GM18502 (cell line): Measurements from ENCODE around the gene KRTAP10-1.
"Not testable (repeated sequence)": the region's sequence is repeated elsewhere in the genome, so short reads cannot be mapped to it uniquely, and the experiment has no call there.

Source experiments
- ATAC-seq: cut with Tn5 transposase; IDR thresholded peaks from one replicate; pipeline ENCODE4 v1.9.1; 2021; ENCODE audit warnings: mild to moderate bottlenecking; ENCODE audit not compliant: unreplicated experiment, poor library complexity

Gene KRTAP10-1

DNA sequence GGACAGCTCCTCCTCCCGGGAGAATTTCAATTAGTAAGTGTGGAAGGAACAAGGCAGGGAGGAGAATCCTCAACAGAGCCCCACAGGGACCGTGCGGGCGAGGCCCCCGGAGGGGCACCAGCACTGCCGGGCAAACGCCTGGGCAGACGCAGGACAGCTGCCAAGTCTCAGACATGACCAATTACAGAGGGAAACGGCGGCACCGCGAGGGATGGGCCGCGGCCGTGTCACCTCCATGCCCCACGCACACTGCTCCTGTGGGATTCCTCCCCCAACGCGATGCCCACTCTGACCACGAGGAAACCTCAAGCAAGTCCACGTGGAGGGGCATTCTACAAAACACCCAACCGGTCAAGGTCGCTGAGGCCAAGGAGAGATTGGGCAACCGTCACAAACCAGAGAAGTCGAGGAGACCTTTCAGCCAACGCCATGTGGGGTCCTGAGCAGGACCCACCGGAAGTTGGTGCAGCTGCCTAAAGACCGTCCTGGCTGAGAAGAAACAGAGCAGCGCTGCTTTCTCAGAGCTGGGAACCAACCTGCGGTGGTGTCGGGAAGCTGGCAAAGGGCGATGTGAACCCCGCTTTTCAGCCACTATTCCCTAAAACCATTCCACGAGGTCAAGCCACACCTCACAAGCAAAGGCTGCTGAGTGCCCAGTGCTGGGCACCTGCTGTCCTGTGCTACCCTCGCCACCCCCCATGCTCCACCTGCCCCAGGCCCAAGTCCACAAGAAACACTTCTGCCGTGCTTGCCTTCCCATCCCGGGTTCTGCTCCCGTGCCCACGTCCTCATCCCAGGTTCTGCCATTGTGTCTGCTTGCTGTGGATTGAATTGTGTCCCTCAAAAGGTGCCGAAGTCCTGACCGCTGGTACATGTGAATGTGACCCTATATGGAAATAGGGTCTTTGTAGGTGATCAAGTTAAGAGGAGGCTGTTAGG lies 32.1 kb upstream of the KRTAP10-1 start:
- ATAC-seq, result no peak

DNA sequence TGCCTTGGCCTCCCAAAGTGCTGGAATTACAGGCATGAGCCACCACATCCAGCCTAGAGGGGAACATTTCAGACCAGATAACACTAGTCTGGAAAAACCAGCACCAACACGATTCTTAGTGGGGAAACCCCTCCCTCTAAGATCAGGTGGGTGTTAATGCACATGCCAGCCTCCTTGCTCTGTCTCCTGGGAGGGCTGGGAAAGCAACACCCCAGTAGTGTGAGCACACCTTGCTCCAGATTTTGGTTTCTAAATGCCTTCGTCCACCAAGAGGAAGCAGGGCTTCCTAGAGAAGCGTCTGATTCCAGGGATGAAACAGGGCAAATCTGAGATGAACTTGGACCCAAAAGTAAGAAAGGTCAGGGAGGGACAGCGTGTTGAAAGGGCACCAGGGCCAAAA lies 31.3 kb upstream of the KRTAP10-1 start:
- ATAC-seq, result no peak

DNA sequence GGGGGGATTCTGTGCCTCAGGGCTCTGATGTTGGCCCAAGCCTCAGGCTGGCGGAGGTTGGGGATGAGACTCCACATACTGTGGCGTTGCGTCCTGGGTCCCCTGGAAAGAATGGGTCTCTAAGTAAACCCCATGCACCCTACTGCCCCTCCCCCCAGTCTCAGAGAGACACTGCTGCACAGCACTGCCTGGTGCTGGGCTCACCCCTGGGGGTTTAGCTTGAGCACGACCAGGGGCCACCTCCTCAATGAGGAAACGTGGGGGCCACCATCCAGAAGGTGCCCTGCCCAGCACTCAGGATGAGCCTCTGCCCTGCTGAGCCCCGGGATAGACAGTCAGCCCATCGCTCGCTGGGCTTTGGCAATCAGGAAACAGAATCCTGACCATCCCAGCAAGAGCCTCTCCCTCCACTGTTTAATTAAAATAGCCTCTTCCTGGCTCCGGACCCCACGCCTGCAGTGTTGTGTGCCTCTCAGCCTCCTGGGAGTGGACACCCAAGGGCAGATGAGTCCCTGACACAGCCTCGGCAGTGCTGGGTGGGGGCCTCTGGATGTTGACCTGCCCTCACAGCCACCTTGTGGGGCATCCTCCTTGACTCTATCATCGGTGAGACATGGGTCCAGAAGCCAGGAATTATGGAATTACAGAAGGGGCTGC lies 30.0 kb upstream of the KRTAP10-1 start:
- no peak for ATAC-seq

DNA sequence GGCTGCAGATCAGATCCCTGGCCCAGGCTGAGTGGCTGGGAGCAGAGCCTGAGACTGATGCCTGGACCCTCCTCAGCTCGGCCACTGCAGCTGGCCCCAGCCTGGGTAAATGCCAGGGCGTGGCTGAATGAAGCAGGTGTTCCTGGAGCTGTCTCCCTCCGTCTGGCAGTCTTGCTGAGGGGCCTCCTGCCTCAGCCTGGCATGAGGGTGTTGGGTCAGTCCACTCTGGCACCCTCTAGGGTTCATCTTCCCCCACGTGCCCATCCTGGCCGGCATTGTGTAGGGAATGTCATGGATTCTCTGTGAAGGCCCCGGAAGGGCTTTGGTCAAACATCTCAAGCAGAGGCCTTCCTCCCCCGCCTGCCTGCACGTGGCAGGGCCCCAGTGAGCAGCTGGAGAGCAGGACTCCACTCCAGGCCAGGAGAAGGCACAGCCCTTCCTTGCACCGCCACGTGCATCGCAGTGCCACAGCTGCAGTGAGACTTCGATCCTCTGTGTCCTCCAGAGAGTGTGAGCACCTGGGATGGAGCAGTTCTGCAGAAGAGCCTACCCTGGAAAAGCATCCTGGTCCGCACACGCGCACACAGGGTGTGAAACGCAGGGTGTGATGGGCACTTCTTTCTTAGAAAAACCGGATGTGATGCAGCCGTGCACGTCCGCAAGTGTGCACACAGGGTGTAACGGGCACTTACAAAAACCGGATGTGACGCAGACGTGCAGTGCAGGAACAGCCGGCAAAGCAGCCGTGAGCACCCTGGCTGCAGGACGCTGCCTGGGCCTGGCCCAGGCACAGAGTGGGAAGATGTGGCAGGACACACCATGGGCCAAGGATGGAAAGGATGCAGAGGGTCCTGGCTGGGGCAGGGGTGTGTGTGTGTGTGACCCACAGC lies 28.9 kb upstream of the KRTAP10-1 start:
- no peak for ATAC-seq

DNA sequence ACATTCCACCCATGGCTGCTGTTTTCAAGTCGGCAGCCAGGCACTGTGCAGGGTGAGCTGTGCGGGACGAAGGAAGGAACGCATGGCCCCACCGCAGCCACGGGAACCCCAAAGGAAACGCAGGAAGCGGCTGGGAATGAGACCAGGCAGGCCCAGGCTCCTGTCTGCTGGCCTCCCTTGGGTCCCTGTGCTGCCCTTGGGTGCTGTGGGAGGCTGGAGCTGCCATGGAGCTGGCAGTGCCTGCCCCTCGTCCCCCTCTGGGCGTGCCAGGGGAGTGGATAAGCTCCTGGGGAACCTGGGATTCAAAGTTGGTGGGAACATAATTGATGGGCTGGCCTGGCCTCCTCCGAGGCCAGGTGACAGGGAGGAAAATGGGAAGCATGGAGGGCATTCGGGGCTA lies 28.3 kb upstream of the KRTAP10-1 start:
- ATAC-seq, result no peak

DNA sequence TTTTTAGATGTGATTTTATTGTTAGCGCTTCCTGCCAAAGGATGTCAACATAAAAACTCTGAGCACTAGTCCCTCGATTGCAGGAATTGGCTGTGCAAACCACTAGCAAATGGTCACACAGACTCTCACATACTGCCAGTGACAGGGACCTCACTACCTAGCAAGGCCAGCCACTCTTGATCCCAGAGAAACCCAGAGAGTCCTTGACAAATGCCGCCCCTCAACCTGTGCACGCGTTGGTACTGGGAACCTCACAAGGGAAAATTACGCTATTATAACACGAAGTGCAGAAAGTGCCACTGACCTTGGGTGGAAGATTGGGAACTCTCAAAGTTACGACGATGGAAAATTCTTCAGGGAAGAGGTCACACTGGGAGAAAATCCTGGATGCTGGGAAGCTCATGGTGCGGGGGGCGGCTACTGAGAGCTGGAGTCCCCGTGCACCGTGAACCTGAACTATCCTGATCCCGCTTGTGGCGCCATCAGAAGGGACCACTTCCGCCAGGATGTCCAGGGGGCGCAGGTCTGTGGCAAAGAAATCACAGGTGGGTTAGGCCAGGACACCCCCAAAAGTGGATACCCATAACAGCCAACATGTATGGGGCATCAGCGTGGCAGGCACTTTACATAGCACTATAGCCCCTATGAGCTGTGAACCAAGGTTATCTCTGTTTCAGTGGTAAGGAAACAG lies 27.6 kb upstream of the KRTAP10-1 start:
- no peak for ATAC-seq

DNA sequence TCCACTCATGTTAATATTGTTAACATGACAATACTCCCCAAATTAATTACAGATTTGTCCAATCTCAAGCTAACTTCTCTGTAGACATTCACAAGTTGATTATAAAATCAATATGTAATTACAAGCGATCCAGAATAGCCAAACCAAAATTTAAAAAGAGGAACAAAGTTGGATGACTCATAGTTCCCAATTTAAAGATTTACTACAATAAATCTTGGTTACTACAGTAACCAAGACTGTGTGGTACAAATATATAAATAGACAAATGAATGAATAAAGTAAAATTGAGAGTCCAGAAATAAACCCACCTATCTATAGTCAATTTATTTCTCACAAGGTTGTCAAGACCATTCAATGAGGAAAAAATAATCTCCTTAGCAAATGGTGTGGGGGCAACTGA lies 26.4 kb upstream of the KRTAP10-1 start:
- ATAC-seq, result no peak

DNA sequence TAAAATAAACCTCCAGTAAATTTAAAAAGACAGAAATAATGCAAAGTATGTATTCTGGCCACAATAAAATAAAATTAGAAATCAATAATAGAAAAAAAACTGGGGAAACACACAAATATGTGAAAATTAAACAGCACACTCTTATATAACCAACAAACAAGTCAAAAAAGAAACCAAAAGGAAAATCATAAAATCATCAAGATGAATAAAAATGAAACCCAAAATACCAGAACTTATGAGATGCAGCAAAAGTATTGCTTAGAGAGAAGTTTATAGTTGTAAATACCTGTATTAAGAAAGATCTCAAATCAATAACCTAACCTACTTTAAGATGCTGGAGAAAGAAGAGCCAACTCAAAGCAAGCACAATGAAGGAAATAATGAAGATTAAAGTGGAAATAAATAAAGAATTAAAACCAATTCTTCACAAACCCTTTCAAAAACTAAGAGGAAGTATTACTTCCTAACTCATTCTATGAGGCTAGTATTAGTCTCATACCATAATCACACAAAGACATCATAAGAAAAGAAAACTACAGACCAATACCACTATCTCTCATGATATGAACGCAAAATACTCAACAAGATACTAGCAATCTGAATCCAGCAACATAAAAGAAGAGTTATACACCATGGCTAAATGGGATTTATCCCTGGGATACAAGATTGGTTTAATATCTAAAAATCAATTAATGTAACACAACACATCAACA lies 25.0 kb upstream of the KRTAP10-1 start:
- no peak for ATAC-seq

DNA sequence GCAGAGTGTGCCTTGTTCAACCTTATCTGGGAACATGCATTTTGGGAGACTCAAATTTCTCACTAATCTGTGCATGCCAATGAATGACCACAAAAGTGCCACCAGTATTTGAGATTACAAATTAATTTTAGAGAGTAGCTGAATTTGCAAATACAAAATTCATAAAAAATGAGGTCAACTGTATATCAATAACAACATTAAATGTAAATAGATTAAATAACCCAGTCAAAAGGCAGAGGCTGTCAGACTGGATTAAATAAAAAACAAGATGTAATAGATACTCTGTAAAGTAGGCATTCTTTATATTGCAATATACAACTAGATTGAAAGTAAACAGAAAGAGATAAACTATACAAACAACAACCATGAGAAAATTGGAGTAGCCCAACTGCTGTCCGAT lies 24.1 kb upstream of the KRTAP10-1 start:
- ATAC-seq, result no peak

DNA sequence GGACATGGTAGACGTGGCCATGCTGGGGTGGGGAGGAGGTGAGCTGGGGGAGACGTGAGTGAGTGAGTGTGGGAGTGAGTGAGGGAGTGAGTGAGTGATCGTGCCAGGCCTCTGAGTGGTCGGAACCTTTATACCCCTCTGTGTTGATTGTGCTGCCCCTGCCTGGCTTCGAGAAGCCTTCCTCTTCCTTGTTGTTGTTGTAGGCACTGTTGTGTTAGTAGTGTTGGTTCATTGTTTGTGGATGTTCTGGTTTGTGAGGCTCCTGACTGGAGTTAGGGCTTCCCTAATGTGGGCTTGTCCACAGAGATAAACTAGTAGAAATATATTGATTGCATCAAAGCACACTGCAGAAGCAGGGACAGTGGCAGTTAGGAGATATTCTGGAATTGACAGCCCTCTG lies 18.7 kb upstream of the KRTAP10-1 start, which contains the start of gene KRTAP10-3:
TSS of gene KRTAP10-3 (minus strand) at position 101 of the 400 bp plus-strand sequence. CDS start at position 21, 80 bp downstream.
- ATAC-seq, result no peak

DNA sequence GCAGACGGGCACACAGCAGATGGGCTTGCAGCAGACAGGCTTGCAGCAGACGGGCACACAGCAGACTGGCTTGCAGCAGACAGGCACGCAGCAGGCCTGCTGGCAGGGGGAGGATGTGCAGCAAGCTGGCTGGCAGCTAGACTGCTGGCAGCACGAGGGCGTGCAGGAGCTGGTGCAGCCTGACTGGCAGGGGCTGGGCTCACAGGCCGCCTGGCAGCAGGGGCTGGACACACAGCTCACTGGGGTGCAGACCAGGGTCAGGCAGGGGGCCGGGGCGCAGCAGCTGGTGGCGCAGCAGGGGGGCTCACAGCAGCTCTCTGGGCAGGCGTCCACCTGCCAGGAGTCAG lies 18.3 kb upstream of the KRTAP10-1 start:
- not testable (repeated sequence) for ATAC-seq

DNA sequence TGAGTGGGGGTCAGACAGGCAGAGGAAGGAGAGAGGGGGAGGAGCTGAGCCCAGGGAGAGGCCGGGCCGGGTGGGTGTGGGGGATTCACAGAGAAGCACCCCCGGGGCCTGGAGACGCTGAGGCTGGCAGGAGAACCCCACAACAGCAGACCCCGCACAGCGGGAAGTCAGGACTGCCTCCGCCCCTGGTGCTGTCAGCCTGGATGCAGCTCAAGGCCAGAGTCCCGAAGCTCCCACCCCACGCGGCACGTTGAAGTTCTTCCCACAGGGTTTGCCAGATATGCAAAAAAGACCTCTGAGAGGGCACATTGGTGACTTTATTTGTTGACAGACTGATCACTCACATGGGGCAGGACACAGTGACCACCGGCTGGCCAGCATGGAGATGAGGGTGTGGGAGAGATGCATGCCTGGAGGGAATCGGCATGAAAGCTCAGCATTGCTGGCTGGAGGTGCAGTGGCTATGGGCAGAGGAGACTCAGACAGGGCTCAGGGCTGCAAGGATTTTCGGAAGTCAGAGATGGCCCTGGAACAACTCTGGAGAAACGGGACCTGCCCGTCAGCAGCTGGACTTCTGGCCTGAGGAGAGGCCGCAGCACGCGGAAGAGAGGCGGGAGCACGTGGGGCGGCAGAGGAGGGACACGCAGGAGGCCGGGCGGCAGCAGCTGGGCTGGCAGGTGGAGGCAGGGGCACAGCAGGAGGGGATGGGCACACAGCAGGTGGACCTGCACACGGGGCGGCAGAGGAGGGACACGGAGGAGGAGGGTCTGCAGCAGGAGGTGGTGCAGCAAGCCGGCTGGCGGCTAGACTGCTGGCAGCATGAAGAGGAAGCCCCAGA lies 17.7 kb upstream of the KRTAP10-1 start:
- no peak for ATAC-seq

DNA sequence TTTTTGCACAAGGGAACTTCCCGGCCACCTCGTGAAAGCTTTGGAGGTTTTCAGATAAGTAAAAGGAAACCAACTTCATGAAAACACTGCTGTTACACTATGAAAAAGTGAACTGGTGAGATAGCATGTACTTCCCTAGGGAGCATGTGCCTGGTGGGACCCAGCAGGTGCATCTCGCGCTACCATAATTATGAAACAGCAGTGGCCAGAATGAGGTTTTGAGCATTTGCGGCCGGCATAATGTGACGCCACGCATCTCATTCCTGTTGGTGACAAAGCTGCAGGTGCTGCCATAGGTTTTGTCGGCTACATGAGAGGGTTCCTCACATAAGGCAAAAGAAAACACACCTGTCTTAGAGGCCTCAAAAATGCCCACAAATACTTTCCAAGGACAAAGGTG lies 16.9 kb upstream of the KRTAP10-1 start:
- ATAC-seq, result no peak

DNA sequence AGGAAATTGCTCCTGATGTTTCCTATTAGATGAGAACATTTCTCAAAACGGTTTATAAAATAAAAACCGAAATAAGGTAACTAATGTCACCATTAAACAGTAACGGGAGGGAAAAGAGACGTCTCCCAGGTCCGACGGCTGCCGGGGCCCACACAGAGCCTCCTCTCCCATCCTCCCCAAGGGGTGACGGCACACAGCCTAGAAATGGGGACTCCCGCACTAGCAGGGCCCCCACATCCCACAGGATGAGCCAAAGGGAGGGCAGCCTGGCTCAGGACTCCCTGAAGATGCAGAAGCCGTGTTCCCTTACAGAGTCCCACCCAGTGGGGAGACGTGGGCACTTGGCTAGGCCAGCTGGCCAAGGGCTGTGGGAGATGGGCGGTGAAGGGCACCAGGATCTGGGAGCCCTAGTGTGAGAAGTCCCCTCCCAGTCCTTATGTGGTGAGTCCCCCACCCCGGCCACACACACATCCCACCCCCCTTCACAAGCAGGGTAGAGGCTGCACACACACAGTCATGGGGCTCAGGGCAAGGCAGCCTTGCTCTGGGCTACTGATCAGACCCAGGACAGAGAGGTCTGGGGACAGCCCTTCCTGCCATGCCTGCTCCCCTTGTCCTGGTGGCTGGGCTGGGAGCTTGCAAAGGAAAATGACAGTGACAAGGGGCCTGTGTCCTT lies 15.3 kb upstream of the KRTAP10-1 start:
- ATAC-seq, result no peak

DNA sequence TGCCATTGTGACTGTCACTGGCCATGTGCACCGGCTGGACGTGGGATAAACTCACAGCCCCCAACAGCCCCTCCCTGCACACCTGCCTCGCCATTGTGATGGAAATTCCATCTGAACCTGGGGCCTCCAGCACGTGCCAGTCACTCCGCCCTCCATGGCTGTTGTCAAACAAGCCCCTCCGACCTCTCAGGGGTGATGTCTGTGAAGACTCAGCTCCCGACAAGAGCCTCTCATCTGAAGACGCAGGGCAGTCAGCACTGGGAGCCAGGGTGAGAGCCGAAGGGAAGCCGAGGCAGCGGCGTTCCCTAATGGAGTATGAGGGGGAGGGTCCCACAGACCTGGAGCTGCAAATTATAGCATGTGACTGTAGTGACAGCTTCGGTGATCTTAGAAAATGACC lies 12.7 kb upstream of the KRTAP10-1 start:
- ATAC-seq, result no peak

DNA sequence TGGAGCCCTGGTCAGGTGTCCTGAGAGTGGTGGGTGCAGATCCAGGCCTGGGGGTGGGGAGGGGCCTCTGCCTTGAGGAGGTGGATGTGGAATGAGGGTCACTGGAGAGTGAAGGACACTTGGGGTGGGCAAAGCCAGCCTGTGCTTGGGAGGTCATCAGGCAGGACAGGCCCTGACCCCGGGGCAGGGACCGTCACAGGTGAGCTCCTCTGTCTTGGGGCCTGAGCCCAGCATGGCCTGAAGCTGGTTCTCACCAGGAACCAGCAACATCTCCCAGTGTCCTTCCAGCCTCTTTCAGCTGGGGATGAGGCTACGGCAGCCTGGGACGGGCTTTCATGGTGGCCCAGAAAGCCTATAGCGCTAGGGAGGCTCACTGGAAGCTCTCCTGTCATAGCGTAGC lies 12.1 kb upstream of the KRTAP10-1 start:
- ATAC-seq, result no peak

DNA sequence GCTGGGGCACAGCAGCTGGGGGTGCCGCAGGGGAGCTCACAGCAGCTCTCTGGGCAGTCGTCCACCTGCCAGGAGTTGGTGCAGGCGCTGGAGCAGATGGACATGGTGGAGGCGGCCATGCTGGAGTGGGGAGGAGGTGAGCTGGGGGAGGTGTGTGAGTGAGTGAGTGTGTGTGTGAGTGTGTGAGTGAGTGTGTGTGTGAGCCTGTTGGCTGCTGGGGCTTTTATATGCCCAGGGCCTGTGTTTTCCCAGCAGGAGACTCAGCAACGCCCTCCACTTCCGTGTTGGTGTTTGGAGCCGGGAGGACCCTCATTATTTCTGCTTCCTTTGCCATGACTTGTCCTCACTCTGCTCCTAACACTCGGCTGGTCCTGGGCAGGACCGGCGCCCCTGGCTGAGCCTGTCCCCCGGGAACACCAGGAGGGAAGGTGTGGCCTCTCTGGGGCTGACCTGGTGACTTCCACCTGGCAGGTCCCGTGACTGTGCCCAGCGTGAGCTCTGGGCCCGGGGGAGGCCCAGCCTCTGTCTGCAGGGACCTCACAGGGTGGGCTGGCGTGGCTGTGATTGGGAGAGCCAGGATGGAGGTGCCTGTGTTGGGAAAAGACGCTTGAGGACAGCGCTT lies 11.5 kb upstream of the KRTAP10-1 start, which contains the start of gene KRTAP10-2:
TSS of gene KRTAP10-2 (minus strand) at position 166 of the 622 bp plus-strand sequence. CDS start at position 119, 47 bp downstream.
- ATAC-seq, result no peak

DNA sequence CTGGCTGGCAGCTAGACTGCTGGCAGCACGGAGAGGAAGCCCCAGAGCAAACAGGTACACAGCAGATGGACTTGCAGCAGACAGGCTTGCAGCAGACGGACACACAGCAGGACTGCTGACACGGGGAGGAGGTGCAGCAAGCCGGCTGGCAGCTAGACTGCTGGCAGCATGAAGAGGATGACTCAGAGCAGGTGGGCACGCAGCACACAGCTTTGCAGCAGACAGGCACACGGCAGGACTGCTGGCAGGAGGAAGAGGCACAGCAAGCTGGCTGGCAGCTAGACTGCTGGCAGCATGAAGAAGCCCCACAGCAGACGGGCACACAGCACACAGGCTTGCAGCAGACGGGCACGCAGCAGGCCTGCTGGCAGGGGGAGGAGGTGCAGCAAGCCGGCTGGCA lies 10.8 kb upstream of the KRTAP10-1 start:
- no peak for ATAC-seq
